HT-29 (cell line): ENCODE results near the gene CFAP99. TPM values are rescaled to one million over a fixed set of nuclear protein-coding genes. Genes with fewer than 3 reads are reported as not detected.
"Not testable (repeated sequence)": the region's sequence is repeated elsewhere in the genome, so short reads cannot be mapped to it uniquely, and the experiment has no call there.

Experiments
- DNase-seq: peaks from one replicate; pipeline ENCODE4 v3.0.0-alpha.2; 2015; ENCODE audit warnings: low spot score
- total RNA-seq: library from RNA; depleted of rRNA; stranded (reverse); fragments of >200 nt; shearing (Covaris generic); gene quantifications from 2 replicates; pipeline ENCODE4 v1.2.3, GENCODE V29; 2014

The CFAP99 gene
- total RNA-seq, 1 experiment from 2014 or later, result not detected

- no peak for DNase-seq
These were observed 28.2 kb downstream of the CFAP99 start for GRCh38 chr4:2446656-2447564.

GRCh38 chr4:2448589-2448988 lies 29.8 kb downstream of the CFAP99 start:
- no peak for DNase-seq

GRCh38 chr4:2449051-2449450 lies 30.3 kb downstream of the CFAP99 start:
- no peak for DNase-seq

- DNase-seq, result no peak
These were observed 31.0 kb downstream of the CFAP99 start for GRCh38 chr4:2449511-2450392.

GRCh38 chr4:2450394-2451035 lies 31.8 kb downstream of the CFAP99 start:
- no peak for DNase-seq

GRCh38 chr4:2451036-2451520 lies 32.3 kb downstream of the CFAP99 start:
- no peak for DNase-seq

- DNase-seq, result no peak
These were observed 33.3 kb downstream of the CFAP99 start for GRCh38 chr4:2451821-2452785.

- no peak for DNase-seq
These were observed 38.9 kb downstream of the CFAP99 start for GRCh38 chr4:2457481-2458295.

- no peak for DNase-seq
These were observed 40.1 kb downstream of the CFAP99 start for GRCh38 chr4:2458546-2459491.

- no peak for DNase-seq
These were observed 41.0 kb downstream of the CFAP99 start for GRCh38 chr4:2459589-2460349.

GRCh38 chr4:2461246-2461960 lies 42.6 kb downstream of the CFAP99 start:
- no peak for DNase-seq

GRCh38 chr4:2462218-2462991 lies 43.6 kb downstream of the CFAP99 start:
- DNase-seq, result peak; percentile 55

- DNase-seq, result no peak
These were observed 44.4 kb downstream of the CFAP99 start for GRCh38 chr4:2462992-2463762.

- DNase-seq, result no peak
These were observed 46.3 kb downstream of the CFAP99 start for GRCh38 chr4:2465032-2465431.

GRCh38 chr4:2465544-2465943 lies 46.8 kb downstream of the CFAP99 start:
- not testable (repeated sequence) for DNase-seq
